ENCODE measurements around the gene PCDHGA2.
"Not testable (repeated sequence)": the region's sequence is repeated elsewhere in the genome, so short reads cannot be mapped to it uniquely, and the experiment has no call there.

The PCDHGA2 gene

DNA sequence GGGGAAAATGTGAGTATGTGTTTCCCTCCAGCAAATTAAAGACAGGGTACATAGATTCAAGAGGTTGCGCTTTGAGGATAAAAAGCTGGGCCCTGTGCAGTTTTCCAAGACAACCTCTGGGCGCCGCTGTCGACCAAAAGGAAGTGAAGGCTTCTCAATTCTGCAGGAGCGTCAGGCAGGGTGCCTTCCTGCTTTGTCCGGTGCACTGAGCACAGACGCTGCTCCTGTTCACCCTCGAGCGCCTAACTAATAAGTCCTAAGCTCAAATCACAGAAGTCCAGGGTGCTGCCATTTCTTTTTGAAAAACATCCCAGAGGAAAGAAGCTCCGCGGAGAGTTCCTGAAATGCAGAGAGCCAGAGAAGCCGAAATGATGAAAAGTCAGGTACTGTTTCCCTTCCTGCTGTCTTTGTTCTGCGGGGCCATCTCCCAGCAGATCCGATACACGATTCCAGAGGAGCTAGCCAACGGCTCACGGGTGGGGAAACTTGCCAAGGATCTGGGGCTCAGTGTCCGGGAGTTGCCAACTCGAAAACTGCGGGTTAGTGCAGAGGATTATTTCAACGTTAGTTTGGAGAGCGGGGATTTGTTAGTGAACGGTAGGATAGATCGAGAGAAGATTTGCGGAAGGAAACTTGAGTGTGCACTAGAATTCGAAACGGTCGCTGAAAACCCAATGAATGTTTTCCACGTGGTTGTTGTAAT is 11.5 kb downstream of the PCDHGA2 start, which contains the start of gene PCDHGB1:
Gene PCDHGB1, plus strand, starts transcription at position 183 of the 703 bp plus-strand sequence. Its CDS starts 162 bp downstream, at position 345.
- no peak for DNase-seq

DNA sequence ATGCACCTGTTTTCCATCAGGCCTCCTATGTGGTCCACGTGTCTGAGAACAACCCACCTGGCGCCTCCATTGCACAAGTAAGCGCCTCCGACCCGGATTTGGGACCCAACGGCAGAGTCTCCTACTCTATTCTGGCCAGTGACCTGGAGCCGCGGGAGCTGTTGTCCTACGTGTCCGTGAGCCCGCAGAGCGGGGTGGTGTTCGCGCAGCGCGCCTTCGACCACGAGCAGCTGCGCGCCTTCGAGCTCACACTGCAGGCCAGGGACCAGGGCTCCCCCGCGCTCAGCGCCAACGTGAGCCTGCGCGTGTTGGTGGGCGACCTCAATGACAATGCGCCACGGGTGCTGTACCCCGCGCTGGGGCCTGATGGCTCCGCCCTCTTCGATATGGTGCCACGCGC is 13.0 kb downstream of the PCDHGA2 start:
- DNase-seq, result no peak

GRCh38 chr5:141354900-141355469 is 16.4 kb downstream of the PCDHGA2 start, which contains the start of gene PCDHGA4:
PCDHGA4 (plus strand) TSS chr5:141355021; CDS start chr5:141355108, 87 bp downstream.
- no peak for DNase-seq

- DNase-seq, result no peak
Observed at GRCh38 chr5:141355641-141356040, 17.1 kb downstream of the PCDHGA2 start.

DNA sequence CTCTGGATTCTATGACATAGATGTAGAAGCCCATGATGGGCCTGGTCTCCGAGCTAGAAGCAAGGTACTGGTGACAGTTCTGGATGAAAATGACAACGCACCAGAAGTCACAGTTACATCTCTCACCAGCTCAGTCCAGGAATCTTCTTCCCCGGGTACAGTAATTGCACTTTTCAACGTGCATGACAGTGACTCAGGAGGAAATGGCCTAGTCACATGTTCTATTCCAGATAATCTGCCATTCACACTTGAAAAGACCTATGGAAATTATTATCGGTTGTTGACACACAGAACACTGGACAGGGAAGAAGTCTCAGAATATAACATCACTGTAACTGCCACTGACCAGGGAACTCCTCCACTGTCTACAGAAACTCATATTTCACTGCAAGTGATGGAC is 17.6 kb downstream of the PCDHGA2 start:
- DNase-seq, result no peak

GRCh38 chr5:141356950-141357349 is 18.4 kb downstream of the PCDHGA2 start:
- no peak for DNase-seq

- DNase-seq, result no peak
Observed at GRCh38 chr5:141359790-141360426, 21.3 kb downstream of the PCDHGA2 start, which contains the start of gene PCDHGB2. PCDHGB2 (plus strand) TSS chr5:141359994; CDS start chr5:141360136, 142 bp downstream.

DNA sequence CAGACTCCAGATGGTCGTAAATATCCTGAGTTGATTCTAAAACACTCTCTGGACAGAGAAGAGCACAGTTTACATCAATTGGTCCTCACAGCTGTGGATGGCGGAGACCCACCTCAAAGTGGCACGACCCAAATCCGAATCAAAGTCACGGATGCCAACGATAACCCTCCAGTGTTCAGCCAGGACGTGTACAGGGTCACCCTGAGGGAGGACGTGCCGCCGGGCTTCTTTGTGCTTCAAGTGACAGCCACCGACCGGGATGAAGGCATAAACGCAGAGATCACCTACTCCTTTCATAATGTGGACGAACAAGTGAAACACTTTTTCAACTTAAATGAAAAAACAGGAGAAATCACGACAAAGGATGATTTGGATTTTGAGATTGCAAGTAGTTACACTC is 22.1 kb downstream of the PCDHGA2 start:
- no peak for DNase-seq

DNA sequence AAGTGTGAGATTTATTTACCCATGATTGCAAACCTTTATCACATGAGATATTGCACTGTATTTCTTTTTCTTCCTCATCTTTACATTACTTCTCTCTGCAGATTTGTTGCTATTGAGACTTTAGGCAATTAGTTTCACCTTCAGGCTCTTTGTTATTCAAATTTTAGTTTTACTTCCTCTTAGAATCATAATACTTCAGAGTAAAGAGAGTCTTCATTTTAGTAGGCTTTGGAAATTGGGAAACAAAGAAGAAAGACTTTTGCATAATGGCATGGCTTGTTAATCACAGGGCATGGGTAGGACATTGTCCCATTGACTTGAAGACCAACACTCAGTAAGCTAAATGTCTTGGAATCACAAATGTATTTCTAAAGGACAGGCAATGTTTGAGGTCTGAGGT is 24.2 kb downstream of the PCDHGA2 start:
- no peak for DNase-seq

GRCh38 chr5:141363952-141364660 is 25.5 kb downstream of the PCDHGA2 start, which contains the start of gene PCDHGA5:
PCDHGA5 (plus strand) TSS chr5:141364162; CDS start chr5:141364331, 169 bp downstream.
- DNase-seq, result no peak

DNA sequence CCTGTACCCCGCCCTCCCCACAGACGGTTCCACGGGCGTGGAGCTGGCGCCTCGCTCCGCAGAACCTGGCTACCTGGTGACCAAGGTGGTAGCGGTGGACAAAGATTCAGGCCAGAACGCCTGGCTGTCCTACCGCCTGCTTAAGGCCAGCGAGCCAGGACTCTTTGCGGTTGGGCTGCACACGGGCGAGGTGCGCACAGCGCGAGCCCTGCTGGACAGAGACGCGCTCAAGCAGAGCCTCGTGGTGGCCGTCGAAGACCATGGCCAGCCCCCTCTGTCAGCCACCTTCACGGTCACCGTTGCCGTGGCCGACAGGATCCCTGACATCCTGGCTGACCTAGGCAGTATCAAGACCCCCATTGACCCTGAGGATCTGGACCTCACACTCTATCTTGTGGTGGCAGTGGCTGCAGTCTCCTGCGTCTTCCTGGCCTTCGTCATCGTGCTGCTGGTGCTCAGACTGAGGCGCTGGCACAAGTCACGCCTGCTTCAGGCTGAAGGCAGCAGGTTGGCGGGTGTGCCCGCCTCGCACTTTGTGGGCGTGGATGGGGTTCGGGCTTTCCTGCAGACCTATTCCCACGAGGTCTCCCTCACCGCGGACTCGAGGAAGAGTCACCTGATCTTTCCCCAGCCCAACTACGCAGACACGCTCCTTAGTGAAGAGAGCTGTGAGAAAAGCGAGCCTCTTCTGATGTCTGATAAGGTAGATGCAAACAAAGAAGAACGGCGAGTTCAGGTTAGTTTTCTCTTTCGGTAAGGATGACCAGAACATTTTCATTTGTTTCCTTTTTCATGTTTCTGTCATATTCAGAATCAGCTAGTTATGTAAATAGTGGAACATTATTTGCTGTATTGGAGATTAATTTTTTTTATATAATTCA is 27.7 kb downstream of the PCDHGA2 start:
- DNase-seq, result no peak

DNA sequence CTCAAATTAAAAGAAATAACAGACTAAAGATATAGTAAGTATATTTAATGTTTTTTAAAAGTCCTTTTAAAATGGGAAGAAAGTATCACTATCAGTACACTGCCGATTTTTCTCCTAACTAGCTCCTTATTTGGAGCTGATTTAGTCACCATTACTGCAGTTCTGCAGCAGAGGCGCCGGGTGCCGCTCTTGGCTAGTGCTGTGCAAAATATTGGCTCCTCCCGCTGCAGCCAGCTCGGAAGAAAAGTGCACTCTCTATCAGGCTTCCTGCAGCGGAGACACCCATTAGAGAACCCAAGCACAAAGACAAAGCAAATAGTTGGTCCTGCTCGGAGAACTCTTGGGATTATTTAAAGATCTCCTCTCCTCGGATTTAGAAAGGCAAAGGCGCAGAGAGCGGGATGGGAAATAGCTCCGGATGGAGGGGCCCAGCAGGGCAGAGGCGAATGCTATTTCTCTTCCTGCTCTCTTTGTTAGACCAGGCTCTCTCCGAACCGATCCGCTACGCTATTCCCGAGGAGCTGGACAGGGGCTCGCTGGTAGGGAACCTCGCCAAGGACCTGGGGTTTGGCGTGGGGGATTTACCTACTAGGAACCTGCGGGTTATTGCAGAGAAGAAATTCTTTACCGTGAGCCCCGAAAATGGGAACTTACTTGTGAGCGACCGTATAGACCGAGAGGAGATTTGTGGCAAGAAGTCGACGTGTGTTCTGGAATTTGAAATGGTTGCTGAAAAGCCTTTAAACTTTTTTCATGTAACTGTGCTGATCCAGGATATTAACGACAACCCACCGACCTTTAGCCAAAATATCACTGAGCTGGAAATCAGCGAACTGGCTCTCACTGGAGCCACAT is 31.7 kb downstream of the PCDHGA2 start, which contains the start of gene PCDHGB3:
Gene PCDHGB3, plus strand, starts transcription at position 249 of the 855 bp plus-strand sequence. Its CDS starts 153 bp downstream, at position 402.
- DNase-seq, result no peak

DNA sequence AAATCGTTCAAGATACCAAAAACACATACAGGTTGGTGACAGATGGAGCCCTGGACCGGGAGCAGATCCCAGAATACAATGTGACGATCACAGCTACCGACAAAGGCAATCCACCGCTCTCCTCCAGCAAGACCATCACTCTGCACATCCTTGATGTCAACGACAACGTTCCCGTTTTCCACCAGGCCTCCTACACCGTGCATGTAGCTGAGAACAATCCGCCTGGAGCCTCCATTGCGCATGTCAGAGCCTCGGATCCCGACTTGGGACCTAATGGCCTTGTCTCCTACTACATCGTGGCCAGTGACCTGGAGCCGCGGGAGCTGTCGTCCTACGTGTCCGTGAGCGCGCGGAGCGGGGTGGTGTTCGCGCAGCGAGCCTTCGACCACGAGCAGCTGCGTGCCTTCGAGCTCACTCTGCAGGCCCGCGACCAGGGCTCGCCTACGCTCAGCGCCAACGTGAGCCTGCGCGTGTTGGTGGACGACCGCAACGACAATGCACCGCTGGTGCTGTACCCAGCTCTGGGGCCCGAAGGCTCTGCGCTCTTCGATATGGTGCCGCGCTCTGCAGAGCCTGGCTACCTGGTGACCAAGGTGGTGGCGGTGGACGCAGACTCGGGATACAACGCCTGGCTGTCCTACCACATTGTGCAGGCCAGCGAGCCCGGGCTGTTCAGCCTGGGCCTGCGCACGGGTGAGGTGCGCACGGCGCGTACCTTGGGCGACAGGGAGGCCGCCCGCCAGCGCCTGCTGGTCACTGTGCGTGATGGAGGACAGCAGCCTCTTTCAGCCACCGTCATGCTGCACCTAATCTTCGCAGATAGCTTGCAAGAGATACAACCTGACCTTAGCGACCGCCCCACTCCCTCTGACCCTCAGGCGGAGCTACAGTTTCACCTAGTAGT is 33.3 kb downstream of the PCDHGA2 start:
- no peak for DNase-seq

- DNase-seq, result no peak
Observed at GRCh38 chr5:141373673-141374317, 35.2 kb downstream of the PCDHGA2 start, which contains the start of gene PCDHGA6. PCDHGA6 (plus strand) TSS chr5:141373891; CDS start chr5:141374084, 193 bp downstream.

- DNase-seq, result no peak
Observed at GRCh38 chr5:141374627-141375026, 36.1 kb downstream of the PCDHGA2 start.

DNA sequence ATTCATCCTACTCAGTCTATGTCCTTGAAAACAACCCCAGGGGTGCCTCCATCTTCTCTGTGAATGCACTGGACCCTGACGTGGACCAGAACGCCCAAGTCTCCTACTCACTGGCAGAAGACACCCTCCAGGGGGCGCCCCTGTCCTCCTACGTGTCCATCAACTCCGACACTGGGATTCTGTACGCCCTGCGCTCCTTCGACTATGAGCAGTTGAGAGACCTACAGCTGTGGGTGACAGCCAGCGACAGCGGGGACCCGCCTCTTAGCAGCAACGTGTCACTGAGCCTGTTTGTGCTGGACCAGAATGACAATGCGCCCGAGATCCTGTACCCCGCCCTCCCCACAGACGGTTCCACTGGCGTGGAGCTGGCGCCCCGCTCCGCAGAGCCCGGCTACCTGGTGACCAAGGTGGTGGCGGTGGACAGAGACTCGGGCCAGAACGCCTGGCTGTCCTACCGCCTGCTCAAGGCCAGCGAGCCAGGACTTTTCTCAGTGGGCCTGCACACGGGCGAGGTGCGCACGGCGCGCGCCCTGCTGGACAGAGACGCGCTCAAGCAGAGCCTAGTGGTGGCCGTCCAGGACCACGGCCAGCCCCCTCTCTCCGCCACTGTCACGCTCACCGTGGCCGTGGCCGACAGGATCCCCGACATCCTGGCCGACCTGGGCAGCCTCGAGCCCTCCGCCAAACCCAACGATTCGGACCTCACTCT is 37.0 kb downstream of the PCDHGA2 start:
- not testable (repeated sequence) for DNase-seq

DNA sequence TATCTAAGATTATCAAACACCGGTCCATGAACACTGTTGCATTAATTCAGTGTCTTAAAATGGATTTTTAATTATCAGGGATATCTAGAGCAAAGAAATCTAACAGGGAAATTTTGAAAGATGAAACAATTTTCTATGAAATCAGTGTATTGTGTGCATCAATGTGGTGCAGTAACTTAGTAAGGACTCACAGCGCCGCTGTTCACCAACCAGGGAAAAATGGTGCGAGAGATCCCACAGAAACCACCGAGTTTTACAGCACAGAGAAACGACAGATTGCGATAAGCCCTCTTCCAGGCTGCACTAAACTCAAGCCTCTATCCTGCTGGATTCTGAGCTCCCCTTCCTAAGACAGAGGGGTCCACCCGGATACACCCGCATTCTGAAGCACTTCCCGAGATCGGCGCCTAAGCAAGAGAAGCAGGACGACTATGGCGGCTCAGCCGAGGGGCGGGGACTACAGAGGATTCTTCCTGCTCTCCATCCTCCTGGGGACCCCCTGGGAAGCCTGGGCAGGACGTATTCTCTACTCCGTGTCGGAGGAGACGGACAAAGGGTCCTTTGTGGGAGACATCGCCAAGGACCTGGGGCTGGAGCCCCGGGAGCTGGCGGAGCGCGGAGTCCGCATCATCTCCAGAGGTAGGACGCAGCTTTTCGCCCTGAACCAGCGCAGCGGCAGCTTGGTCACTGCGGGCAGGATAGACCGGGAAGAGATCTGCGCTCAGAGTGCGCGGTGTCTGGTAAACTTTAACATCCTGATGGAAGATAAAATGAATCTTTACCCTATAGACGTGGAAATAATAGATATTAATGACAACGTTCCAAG is 44.1 kb downstream of the PCDHGA2 start, which contains the start of gene PCDHGA7:
Gene PCDHGA7, plus strand, starts transcription at position 274 of the 826 bp plus-strand sequence. Its CDS starts 158 bp downstream, at position 432.
- DNase-seq, result no peak

Data from activated CD4-positive, CD25-positive, alpha-beta regulatory T cell treated with anti-CD3 and anti-CD28 coated beads, Interleukin-2, amount 50 U/mL, for 72 hours (primary cell).